Measurements from ENCODE around the gene GLT8D2. TPM values are rescaled to one million over a fixed set of nuclear protein-coding genes. Genes with fewer than 3 reads are reported as not detected.
A peak's percentile ranks its signal among the peaks of the same experiment; 100 is the strongest.

The GLT8D2 gene
- total RNA-seq, 6 experiments from 2014 or later = 36.4 to 58.0 (median 50.9) TPM

- no peaks in the 10 kb centered on the region for H3K9me3 Mint-ChIP-seq
- H3K27me3 Mint-ChIP-seq (ENCODE audit: insufficient read depth) = no peaks in the 10 kb centered on the region
- TF ChIP-seq CTCF (IDR thresholded peaks at IDR 0.05) = no peak
- DNase-seq = no peak
- peaks cover 9% of the 10 kb centered on the region for H3K36me3 Mint-ChIP-seq (ENCODE audit: low read depth)
- no peaks in the 10 kb centered on the region for H3K4me1 Mint-ChIP-seq (ENCODE audit: low read depth)
- H3K4me3 Mint-ChIP-seq = no peak overlapping the region
- H3K27ac Mint-ChIP-seq = no peak overlapping the region
Observed at GRCh38 chr12:103994235-103994634, 55.8 kb downstream of the GLT8D2 start.

- peak overlapping the region; percentile 73 for H3K27ac Mint-ChIP-seq
- peaks cover 17% of the 10 kb centered on the region for H3K4me1 Mint-ChIP-seq (ENCODE audit: low read depth)
- H3K9me3 Mint-ChIP-seq = no peaks in the 10 kb centered on the region
- 0 out of 2 replicates have a peak overlapping the region, but pooled peaks have one; percentile 4 for H3K4me3 Mint-ChIP-seq
- TF ChIP-seq CTCF (IDR thresholded peaks at IDR 0.05) = no peak
- no peaks in the 10 kb centered on the region for H3K27me3 Mint-ChIP-seq (ENCODE audit: insufficient read depth)
- peaks cover 24% of the 10 kb centered on the region for H3K36me3 Mint-ChIP-seq (ENCODE audit: low read depth)
- peak; percentile 85 for DNase-seq
Observed at GRCh38 chr12:103986829-103987228, 63.2 kb downstream of the GLT8D2 start.

GRCh38 chr12:103978384-103978982, 71.5 kb downstream of the GLT8D2 start:
- H3K27me3 Mint-ChIP-seq (ENCODE audit: insufficient read depth) = no peaks in the 10 kb centered on the region; the same call in 1 of the 2 replicates
- no peak overlapping the region for H3K4me3 Mint-ChIP-seq
- H3K27ac Mint-ChIP-seq = no peak overlapping the region
- no peak for DNase-seq
- no peak for TF ChIP-seq CTCF (IDR thresholded peaks at IDR 0.05)
- no peaks in the 10 kb centered on the region for H3K9me3 Mint-ChIP-seq
- H3K36me3 Mint-ChIP-seq (ENCODE audit: low read depth) = peaks cover 27% of the 10 kb centered on the region
- peaks cover 6% of the 10 kb centered on the region; the same call in 1 of the 2 replicates for H3K4me1 Mint-ChIP-seq (ENCODE audit: low read depth)

DNA sequence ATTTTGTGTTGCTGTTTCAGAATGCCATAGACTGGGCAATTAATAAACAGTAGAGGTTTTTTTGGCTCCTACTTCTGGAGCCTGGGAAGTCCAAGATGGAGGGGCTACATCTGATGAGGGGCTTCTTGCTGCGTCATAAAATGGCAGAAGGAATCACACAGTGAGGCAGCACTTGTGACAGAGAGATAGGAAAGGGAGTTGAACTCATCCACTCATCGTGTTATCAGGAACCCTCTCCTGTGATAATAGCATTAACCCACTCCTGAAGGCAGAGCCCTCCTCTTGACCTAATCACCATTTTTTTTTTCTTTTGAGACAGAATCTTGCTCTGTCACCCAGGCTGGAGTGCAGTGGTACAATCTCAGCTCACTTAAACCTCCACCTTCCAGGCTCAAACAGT, 74.6 kb downstream of the GLT8D2 start:
- no peak overlapping the region for H3K4me3 Mint-ChIP-seq
- no peak for TF ChIP-seq CTCF (IDR thresholded peaks at IDR 0.05)
- H3K4me1 Mint-ChIP-seq (ENCODE audit: low read depth) = peaks cover 22% of the 10 kb centered on the region
- no peaks in the 10 kb centered on the region for H3K9me3 Mint-ChIP-seq
- H3K27ac Mint-ChIP-seq = no peak overlapping the region
- no peaks in the 10 kb centered on the region; the same call in 1 of the 2 replicates for H3K27me3 Mint-ChIP-seq (ENCODE audit: insufficient read depth)
- H3K36me3 Mint-ChIP-seq (ENCODE audit: low read depth) = peaks cover 27% of the 10 kb centered on the region
- no peak for DNase-seq

DNA sequence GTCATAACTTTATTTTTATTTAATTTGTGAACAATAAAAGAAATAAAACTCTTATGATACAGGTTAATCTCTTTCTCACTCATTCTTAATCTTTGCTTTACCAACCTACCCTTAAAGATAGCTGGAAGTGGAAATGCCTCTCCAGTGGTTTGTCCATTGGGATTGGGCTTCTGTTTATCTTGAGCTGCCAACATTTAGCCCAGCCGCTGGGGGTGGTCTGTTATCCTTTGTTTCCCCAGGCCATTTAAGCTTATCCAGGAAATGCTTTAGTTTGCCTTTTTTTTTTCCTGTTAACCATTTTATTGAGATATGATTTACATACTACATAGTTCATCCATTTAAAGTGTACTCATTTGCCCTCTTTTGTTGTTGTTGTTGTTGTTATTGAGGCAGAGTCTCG, 76.1 kb downstream of the GLT8D2 start:
- Mint-ChIP-seq H3K27me3 (ENCODE audit: insufficient read depth) (no peaks in the 10 kb centered on the region; the same call in 1 of the 2 replicates), H3K4me1 (ENCODE audit: low read depth) (peaks cover 37% of the 10 kb centered on the region), H3K9me3 (no peaks in the 10 kb centered on the region), H3K27ac (no peak overlapping the region; the same call in 1 of the 2 replicates), H3K4me3 (no peak overlapping the region), H3K36me3 (ENCODE audit: low read depth) (peaks cover 27% of the 10 kb centered on the region)
- DNase-seq = no peak
- no peak for TF ChIP-seq CTCF (IDR thresholded peaks at IDR 0.05)
